ENCODE data around the gene DDN. TPM values are rescaled to one million over a fixed set of nuclear protein-coding genes. Genes with fewer than 3 reads are reported as not detected.

DDN gene
- total and polyA plus RNA-seq, 2 donors from 2014 or later, result 27.0 TPM; not detected in 1

- DNase-seq (peak in 4 of 5 donors; percentile 69 to 87 (median 76)), FAIRE-seq (no peak)
- no peak overlapping the region for H3K4me3 ChIP-seq (ENCODE audit: low read length in 3 of 3)
- H3K4me1 ChIP-seq (ENCODE audit: control insufficient read depth in 2 of 3, insufficient read depth in 2 of 3, low read depth in 1 of 3, low read length in 3 of 3), result peaks cover 0 to 32% (median 17%) of the 10 kb centered on the region in 3 donors
- peak; percentile 69 for TF ChIP-seq CTCF (IDR thresholded peaks at IDR 0.05; ENCODE audit: borderline replicate concordance, extremely low read depth, insufficient read depth)
- no peaks in the 10 kb centered on the region for H3K36me3 ChIP-seq (ENCODE audit: control insufficient read depth in 2 of 3, insufficient read depth in 3 of 3, low read length in 3 of 3)
- H3K27me3 ChIP-seq (ENCODE audit: control insufficient read depth, insufficient read depth, low read length), result peaks cover 62% of the 10 kb centered on the region
- no peak overlapping the region for H3K27ac ChIP-seq (ENCODE audit: low read depth in 2 of 2, low read length in 2 of 2)
- H3K9ac ChIP-seq (ENCODE audit: low read length in 3 of 3), result no peak overlapping the region
- H3K9me3 ChIP-seq (ENCODE audit: control insufficient read depth in 2 of 3, insufficient read depth in 1 of 3, low read length in 3 of 3), result no peaks in the 10 kb centered on the region
- intact Hi-C loops (cut with DNase I), result no loop called here
Observed at GRCh38 chr12:48977290-48978281, 21.6 kb downstream of the DDN start.

GRCh38 chr12:48973941-48974673, 25.1 kb downstream of the DDN start:
- intact Hi-C loops (cut with DNase I), result no loop called here
- TF ChIP-seq CTCF (IDR thresholded peaks at IDR 0.05; ENCODE audit: borderline replicate concordance, extremely low read depth, insufficient read depth), result peak; percentile 48
- H3K27me3 ChIP-seq (ENCODE audit: control insufficient read depth, insufficient read depth, low read length), result peaks cover 55% of the 10 kb centered on the region
- peak in 4 of 5 donors; percentile 43 to 75 (median 66) for DNase-seq
- H3K27ac ChIP-seq (ENCODE audit: low read depth in 2 of 2, low read length in 2 of 2), result no peak overlapping the region
- H3K36me3 ChIP-seq (ENCODE audit: control insufficient read depth in 2 of 3, insufficient read depth in 3 of 3, low read length in 3 of 3), result no peaks in the 10 kb centered on the region
- peaks cover 2 to 21% (median 5%) of the 10 kb centered on the region in 3 donors for H3K4me1 ChIP-seq (ENCODE audit: control insufficient read depth in 2 of 3, insufficient read depth in 2 of 3, low read depth in 1 of 3, low read length in 3 of 3)
- no peak overlapping the region for H3K4me3 ChIP-seq (ENCODE audit: low read length in 3 of 3)
- no peak for FAIRE-seq
- H3K9ac ChIP-seq (ENCODE audit: low read length in 3 of 3), result no peak overlapping the region
- H3K9me3 ChIP-seq (ENCODE audit: control insufficient read depth in 2 of 3, insufficient read depth in 1 of 3, low read length in 3 of 3), result no peaks in the 10 kb centered on the region

- no peak overlapping the region for H3K27ac ChIP-seq (ENCODE audit: low read depth in 2 of 2, low read length in 2 of 2)
- DNase-seq (peak in 1 of 5 donors; percentile 89), FAIRE-seq (no peak)
- TF ChIP-seq CTCF (IDR thresholded peaks at IDR 0.05; ENCODE audit: borderline replicate concordance, extremely low read depth, insufficient read depth), result no peak
- H3K4me3 ChIP-seq (ENCODE audit: low read length in 3 of 3), result no peak overlapping the region
- H3K9ac ChIP-seq (ENCODE audit: low read length in 3 of 3), result no peak overlapping the region
- H3K4me1 ChIP-seq (ENCODE audit: control insufficient read depth in 2 of 3, insufficient read depth in 2 of 3, low read depth in 1 of 3, low read length in 3 of 3), result peaks cover 0 to 15% (median 2%) of the 10 kb centered on the region in 3 donors
- intact Hi-C loops (cut with DNase I), result no loop called here
- no peaks in the 10 kb centered on the region for H3K9me3 ChIP-seq (ENCODE audit: control insufficient read depth in 2 of 3, insufficient read depth in 1 of 3, low read length in 3 of 3)
- H3K36me3 ChIP-seq (ENCODE audit: control insufficient read depth in 2 of 3, insufficient read depth in 3 of 3, low read length in 3 of 3), result no peaks in the 10 kb centered on the region
- H3K27me3 ChIP-seq (ENCODE audit: control insufficient read depth, insufficient read depth, low read length), result peaks cover 49% of the 10 kb centered on the region
Observed at GRCh38 chr12:48973531-48973930, 25.6 kb downstream of the DDN start.
